Nephron (organoid): ENCODE data around the gene COPZ1.

Experiments
- H3K27ac Mint-ChIP-seq, 3 experiments: 2 replicates each; pipeline ENCODE4 v1.8.0; 2020; ENCODE audit warnings: mixed read lengths in 3 of 3, mild to moderate bottlenecking in 2 of 3, moderate library complexity in 1 of 3
- H3K27me3 Mint-ChIP-seq: 2 replicates; pipeline ENCODE4 v1.8.0; 2021; ENCODE audit warnings: low read depth, mild to moderate bottlenecking, moderate library complexity, mixed read lengths
- H3K36me3 Mint-ChIP-seq: 2 replicates; pipeline ENCODE4 v1.8.0; 2020; ENCODE audit warnings: low read depth, mixed read lengths
- H3K4me1 Mint-ChIP-seq: 2 replicates; pipeline ENCODE4 v1.8.0; 2020; ENCODE audit warnings: mixed read lengths
- H3K4me3 Mint-ChIP-seq, 3 experiments: 2 replicates each; pipeline ENCODE4 v1.8.0; 2020; ENCODE audit warnings: mild to moderate bottlenecking in 3 of 3, mixed read lengths in 3 of 3, moderate library complexity in 2 of 3
- H3K9me3 Mint-ChIP-seq: 2 replicates; pipeline ENCODE4 v1.8.0; 2020; ENCODE audit warnings: mixed read lengths
- TF ChIP-seq, protein P1 (sequence below), 3 experiments: fragments of 200-600 bp; sonication (generic); IDR thresholded peaks; one replicate each; pipeline ENCODE4 v1.5.0; 2021; ENCODE audit warnings: antibody characterized with exemption in 3 of 3; ENCODE audit not compliant: unreplicated experiment in 3 of 3

Gene COPZ1

DNA sequence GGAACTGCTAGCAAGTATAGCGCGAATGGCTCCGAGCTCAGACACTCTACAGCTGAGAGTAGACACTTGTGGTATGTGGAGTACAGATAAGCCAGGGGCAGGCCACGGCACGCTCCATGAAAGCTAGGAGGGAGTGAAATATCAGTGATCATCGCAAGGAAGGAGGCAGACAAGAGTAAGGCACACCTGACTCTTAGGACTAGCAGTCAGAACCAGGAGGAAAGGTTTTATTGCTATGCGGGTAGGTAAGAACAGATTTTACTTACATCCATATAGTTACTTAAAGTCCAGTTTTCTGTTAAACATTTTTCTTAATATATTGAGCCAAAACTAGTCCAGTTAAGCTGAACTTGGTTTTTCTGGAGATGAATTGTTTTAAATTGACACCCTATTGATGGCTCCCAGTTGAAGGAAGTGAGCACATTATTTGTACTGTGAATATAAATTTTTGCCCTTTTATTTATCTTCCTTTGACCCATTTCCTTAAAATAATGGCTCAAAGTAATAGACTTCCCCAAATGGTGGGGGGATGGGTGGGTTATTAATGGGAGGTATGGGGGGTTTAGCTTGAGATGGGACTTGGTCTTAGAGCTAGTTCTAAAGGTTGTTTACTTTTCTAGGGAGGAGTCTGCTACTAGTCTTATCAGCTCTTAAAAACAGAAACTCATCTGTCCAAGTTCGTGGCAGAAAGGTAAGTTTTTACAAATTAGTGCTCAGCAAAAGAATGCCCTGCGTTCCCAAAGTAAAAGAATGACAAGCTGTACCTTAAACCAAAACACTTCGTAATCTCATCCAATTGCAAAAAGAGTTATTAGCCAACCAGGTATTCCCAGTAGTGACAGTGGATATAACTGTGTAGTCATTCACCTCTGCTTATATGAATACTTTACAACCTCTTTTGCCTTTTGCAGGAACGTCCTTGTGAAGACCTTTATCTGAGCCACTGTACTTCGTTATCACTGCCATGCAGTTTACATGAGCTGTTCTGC lies 38.6 kb upstream of the COPZ1 start:
- peaks cover 50% of the 10 kb centered on the region for H3K4me1 Mint-ChIP-seq
- TF ChIP-seq, protein P1, sequence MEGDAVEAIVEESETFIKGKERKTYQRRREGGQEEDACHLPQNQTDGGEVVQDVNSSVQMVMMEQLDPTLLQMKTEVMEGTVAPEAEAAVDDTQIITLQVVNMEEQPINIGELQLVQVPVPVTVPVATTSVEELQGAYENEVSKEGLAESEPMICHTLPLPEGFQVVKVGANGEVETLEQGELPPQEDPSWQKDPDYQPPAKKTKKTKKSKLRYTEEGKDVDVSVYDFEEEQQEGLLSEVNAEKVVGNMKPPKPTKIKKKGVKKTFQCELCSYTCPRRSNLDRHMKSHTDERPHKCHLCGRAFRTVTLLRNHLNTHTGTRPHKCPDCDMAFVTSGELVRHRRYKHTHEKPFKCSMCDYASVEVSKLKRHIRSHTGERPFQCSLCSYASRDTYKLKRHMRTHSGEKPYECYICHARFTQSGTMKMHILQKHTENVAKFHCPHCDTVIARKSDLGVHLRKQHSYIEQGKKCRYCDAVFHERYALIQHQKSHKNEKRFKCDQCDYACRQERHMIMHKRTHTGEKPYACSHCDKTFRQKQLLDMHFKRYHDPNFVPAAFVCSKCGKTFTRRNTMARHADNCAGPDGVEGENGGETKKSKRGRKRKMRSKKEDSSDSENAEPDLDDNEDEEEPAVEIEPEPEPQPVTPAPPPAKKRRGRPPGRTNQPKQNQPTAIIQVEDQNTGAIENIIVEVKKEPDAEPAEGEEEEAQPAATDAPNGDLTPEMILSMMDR (IDR thresholded peaks at IDR 0.05; ENCODE audit: unreplicated experiment in 3 of 3): no peak
- H3K4me3 Mint-ChIP-seq: peak overlapping the region in 2 of 3 experiments; percentile 24 to 62
- H3K9me3 Mint-ChIP-seq: no peaks in the 10 kb centered on the region
- H3K36me3 Mint-ChIP-seq: peaks cover 5% of the 10 kb centered on the region
- H3K27ac Mint-ChIP-seq: peak overlapping the region; percentile 8 to 65 (median 33)
- no peaks in the 10 kb centered on the region for H3K27me3 Mint-ChIP-seq

DNA sequence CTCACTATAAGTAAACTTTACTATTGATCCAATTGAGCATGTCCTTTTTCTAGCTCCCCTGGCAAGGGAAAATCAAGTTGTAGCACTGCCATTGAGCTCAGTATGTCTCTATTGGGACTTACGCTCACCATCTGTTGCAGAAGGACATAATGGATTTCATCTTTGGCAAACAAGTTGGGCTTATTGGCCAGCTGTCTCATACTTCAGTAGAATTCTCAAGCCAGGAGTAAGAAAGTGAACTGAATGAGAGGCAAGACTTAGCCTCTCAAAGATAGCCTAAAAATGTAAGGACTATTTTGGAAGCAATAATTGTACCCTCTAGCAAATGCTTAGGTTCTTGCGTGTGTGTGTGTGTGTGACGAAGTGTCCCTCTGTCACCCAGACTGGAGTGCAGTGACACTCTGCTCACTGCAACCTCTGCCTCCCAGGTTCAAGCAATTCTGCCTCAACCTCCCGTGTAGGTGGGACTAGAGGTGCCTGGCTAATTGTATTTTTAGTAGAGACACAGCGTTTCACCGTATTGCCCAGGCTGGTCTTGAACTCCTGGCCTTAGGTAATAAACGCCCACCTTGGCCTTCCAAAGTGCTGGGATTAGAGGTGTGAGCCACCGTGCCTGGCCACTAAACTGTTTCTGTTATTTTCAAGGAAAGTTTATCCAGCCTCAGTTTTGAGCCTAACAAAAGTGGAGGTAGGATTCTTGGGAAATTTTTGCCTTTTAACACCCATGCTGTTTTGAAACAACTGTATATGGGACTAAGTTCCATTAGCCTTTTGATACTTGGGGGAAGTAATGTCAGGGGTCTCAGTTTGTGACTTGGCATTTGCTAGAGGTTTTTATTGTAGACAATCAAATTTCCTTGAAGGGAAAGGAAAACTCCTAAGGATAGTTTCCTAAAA lies 37.4 kb upstream of the COPZ1 start:
- Mint-ChIP-seq H3K4me1 (peaks cover 46% of the 10 kb centered on the region), H3K9me3 (no peaks in the 10 kb centered on the region)
- TF ChIP-seq, protein P1 (IDR thresholded peaks at IDR 0.05; ENCODE audit: unreplicated experiment in 3 of 3): no peak

DNA sequence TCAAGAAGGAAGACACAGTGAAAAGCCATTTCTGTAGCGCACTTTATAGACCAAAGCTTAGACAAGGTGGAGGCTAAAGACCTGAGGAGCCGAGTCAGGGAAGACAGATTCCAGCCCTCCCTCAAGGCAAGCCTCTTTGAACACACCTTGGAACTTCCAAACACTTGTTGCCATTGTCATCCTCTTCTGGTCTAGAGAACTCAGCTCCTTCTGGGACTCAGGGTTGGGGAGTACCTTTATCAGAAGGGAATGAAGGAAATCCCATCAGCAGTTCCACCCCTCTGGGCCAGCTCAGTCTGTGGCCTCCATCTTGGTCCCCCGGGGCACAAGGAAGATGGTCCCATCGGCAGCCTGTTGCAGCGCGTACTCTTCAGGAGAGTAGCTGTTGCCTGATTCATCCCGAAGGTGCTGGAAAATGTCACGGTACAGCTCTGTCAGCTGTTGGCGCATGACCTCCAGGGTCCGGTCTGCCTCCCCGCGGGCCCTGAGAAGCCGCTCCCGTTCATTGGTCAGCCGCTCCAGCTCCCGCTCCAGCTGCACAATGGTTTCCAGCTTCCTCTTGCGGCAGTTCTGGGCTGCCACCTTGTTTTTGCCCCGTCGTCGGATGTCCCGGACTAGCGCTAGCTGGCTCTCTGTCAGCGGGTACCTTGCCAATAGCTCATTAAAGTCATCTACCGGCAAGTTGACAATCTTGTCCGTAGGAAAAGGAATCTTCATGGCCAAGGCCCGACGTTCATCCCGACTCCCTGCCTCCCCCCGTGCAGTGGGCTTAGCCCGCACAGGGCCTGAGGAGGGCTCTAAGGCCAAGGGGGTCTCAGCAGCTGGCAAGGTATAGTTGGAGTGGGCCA lies 32.6 kb upstream of the COPZ1 start:
- Mint-ChIP-seq H3K4me3 (no peak overlapping the region), H3K27me3 (no peaks in the 10 kb centered on the region), H3K36me3 (peaks cover 5% of the 10 kb centered on the region), H3K27ac (no peak overlapping the region), H3K4me1 (peaks cover under 1% of the 10 kb centered on the region), H3K9me3 (no peaks in the 10 kb centered on the region)
- TF ChIP-seq, protein P1 (IDR thresholded peaks at IDR 0.05; ENCODE audit: unreplicated experiment in 3 of 3): no peak

More for the DNA sequence above, 37.4 kb upstream of the COPZ1 start:
- no peaks in the 10 kb centered on the region for H3K27me3 Mint-ChIP-seq
- H3K36me3 Mint-ChIP-seq: peaks cover 5% of the 10 kb centered on the region
- H3K4me3 Mint-ChIP-seq: no peak overlapping the region
- H3K27ac Mint-ChIP-seq: peak overlapping the region; percentile 3 to 23 (median 21)

DNA sequence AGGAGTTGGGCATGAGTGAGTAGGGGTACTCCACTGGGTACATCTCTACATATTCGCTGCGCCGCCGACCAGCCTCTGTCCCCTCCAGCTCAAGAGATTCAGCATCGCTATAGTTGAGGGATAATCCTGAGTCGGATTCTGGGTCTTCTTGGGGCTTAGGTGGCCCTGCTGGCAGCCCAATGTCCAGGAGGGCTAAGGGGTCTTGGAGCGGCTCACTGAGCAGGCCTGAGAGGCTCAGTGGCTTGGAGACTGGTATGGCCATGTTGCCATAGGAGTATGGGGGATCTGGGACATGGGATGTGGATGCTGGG lies 32.0 kb upstream of the COPZ1 start:
- Mint-ChIP-seq H3K9me3 (no peaks in the 10 kb centered on the region), H3K4me1 (no peaks in the 10 kb centered on the region), H3K4me3 (no peak overlapping the region), H3K36me3 (peaks cover 5% of the 10 kb centered on the region), H3K27ac (no peak overlapping the region), H3K27me3 (no peaks in the 10 kb centered on the region)
- TF ChIP-seq, protein P1 (IDR thresholded peaks at IDR 0.05; ENCODE audit: unreplicated experiment in 3 of 3): no peak

DNA sequence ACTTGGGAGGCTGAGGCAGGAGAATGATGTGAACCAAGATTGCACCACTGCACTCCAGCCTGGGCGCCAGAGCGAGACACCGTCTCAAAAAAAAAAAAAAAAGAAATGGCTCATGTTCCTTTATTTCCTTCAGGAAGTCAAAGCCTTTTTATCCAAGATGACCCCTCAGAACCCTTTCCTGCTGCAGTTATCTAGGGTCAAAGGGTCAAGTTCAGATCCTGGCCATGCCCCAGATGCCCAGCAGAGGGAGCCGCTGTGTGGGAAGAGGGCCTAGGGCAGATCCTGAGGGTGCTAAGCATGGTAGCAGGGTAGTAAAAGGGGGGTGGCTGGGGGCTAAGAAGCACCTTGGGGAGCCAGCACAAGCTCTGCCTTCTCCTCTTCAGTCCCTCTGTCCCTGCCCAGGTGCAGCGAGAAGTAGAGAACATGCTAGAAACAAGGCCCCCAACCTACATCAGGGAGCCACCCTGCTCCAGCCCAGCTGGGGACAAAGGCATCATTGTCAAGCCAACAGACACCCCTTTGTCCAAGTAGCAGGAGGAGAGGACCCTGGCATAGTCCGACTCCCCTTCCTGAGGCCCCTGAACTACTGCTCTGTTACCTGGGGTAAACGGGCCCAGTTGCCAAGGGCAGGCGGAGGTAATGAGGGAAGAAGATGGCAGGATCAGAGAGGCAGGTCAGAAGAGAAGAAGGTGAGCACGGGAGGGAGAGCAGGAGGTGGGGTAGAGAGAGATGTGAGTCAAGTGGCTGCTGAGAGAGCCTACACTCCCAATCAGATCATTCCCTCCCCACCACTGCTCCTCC lies 30.6 kb upstream of the COPZ1 start:
- Mint-ChIP-seq H3K9me3 (no peaks in the 10 kb centered on the region), H3K36me3 (no peaks in the 10 kb centered on the region), H3K4me1 (peaks cover 4% of the 10 kb centered on the region), H3K27ac (no peak overlapping the region), H3K4me3 (no peak overlapping the region), H3K27me3 (peaks cover 5% of the 10 kb centered on the region)
- TF ChIP-seq, protein P1 (IDR thresholded peaks at IDR 0.05; ENCODE audit: unreplicated experiment in 3 of 3): peak; percentile 41 to 48 (median 41)
